GM10847 (cell line): Measurements from ENCODE around the gene GLT1D1.

Experiments
- POLR2A ChIP-seq: IDR thresholded peaks from 2 replicates; pipeline ENCODE4 v1.6.1; 2011; ENCODE audit not compliant: insufficient read length; ENCODE audit errors: extremely low read depth

The GLT1D1 gene

DNA sequence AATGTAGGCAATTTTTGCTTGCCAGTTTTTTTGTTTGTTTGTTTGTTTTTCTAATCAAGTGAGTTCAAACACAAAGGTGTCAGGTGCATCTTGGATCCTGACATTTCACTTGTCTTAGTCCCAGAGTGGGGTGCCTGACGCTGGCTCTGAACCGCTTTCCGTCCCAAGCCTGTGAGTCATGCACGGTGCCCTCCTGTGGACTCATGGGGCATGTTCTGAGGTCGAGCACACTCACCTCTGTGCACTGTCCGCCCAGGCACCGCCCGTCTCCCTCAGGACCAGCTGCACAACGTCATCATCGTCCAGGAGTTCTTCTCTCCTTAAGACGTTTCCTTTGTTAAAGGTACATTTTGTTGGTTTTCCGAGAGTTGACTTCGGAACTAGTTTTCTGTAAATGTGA lies 98.2 kb downstream of the GLT1D1 start:
- no peak for TF ChIP-seq POLR2A

GRCh38 chr12:128956755-128957154 lies 103.5 kb downstream of the GLT1D1 start:
- TF ChIP-seq POLR2A = no peak

DNA sequence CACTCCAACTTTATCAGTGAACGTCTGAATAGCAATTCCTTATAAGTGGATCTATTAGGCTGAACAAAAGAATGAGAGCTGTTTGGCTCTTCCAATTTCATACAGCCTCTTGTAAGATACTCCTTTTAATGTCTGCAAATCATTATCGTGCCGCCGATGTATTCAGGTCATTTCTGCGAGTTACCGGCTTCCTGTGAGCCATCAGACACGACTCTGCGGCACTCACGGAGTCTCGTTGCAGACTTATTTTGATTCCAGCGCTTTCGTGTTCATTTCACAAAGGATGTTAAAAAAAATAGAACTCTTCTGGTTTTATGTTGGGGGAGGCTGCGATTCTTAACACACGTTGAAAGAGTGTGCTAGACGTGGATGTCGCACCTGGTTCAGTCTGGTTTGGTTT lies 106.6 kb downstream of the GLT1D1 start:
- TF ChIP-seq POLR2A = no peak

DNA sequence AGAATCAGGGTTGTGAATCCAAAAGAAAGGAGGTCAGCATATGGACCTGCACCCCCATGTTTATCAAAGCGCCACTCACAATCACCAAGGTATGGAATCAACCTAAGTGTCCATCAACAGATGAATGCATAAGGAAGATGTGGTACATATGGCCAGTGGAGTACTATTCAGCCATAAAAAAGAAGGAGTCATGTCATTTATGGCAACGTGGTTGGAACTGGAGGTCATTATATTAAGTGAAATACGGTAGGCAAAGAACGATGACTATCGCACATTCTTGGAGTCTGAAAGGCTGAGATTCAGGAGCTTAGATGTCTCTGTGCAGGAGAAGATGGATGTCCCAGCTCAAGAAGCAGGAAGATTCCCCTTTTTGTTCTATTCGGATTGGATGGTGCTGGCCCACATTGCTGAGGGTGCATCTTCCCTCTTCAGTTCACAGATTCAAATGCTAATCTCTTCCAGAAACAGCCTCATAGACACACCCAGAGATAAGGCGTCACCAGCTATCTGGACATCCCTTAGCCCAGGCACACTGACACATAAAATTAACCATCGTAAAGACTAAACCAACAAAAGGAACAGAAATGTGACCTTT lies 108.1 kb downstream of the GLT1D1 start:
- no peak for TF ChIP-seq POLR2A

DNA sequence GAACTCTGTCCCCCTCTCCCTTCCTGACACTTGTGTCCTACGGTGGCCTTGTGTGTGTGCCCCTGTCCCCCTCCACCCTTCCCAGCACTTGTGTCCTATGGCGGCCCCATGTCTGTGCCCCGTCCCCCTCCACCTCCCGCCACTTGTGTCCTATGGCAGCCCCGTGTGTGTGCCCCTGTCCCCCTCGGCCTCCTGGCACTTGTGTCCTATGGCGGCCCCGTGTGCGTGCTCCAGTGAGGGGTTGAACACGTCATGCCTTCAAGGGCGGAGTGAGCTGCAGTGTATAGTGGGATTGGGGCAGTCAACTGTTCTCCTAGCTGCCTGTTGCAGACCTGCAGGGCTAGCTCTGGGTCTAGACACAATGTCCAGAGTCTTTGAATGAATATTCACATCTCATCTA lies 108.7 kb downstream of the GLT1D1 start:
- TF ChIP-seq POLR2A = no peak

GRCh38 chr12:128966203-128966810 lies 113.0 kb downstream of the GLT1D1 start:
- TF ChIP-seq POLR2A = no peak

- no peak for TF ChIP-seq POLR2A
These were observed 115.4 kb downstream of the GLT1D1 start for GRCh38 chr12:128968668-128969067.

DNA sequence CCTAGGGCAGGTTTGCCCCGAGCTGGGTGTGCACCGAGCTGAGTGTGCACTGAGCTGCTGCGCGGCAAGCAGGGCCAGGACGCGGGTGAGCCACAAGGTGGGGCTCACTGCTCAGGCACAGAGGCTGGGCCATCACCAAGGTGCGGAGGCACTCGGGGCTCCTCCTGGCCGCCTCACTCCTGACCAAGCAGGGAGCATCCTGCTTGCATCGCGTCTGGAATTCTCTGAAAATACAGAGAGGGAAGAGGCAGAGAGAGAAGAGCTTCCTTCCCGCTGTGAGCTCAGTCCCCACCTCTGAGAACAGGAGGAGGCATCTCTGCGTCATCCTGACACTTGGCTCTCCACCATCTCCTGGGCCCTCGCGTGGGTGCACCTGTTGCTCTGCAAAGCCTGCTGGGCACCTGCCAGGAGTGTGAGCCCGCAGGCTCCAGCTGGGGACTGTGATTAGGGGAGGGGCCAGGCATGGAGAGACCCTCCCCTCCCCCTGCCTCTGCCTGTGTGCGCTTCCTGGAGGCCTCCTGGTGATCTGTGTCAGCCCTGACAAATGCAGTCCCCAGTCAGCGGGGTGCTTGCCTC lies 116.3 kb downstream of the GLT1D1 start:
- no peak for TF ChIP-seq POLR2A

DNA sequence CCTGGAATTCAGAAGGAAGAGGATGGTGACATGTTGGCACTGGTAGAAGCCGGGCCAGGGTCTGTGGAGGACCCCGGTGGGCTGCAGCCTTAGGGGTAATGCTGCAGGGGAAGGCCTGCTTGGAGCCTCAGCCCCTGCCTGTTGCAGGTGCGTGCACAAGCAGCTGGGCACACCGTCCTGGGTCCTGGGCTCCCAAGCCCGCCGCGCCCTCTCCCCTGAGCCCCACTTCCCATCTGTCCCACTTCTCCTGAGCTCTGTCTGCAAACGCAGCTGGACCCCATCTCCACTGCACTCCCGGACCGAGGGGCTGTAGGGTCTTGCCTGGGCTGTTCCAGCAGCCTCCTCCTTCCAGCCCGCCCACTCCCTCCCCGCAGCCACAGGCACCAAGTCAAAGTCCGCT lies 116.8 kb downstream of the GLT1D1 start:
- no peak for TF ChIP-seq POLR2A

DNA sequence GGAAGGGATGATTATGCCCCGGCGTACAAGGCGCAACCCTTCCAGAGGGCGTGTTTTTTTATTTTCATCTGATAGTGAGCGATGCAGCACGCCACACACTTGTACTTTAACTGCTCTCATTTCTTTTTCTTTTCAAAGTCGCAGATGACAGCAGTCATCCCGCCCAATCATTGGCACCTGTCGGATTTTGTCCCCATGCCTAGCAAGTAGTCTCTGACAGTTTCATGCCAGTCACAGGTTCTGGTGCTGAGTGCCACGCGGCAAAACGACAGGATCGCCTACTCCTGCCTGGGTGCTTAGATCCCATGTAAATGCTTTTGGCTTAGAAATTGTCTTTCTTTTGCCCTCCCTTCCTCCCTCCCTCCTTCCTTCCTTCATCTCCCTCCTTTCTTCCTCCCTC lies 117.7 kb downstream of the GLT1D1 start:
- TF ChIP-seq POLR2A = no peak

- no peak for TF ChIP-seq POLR2A
These were observed 118.5 kb downstream of the GLT1D1 start for GRCh38 chr12:128971802-128972201.

- no peak for TF ChIP-seq POLR2A
These were observed 120.8 kb downstream of the GLT1D1 start for GRCh38 chr12:128973883-128974681.

DNA sequence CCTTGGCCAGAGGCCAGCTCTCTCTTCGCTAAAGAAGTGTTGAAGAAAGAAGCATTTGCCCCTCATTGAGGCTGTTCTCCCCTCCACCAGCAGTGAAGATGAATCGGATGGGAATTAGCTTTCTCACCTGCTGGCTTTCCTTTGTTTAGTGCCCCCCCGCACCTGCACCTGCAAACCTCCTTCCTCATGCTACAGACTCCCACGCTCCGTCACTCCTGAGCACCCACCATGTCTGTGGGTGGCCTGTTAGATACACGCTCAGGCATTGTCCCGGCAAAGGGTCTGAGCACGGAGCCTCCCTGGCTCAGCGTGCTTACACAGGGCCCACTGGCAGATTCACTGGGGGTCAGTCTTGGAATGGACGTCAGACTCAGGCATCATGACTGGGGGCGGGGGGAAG lies 121.6 kb downstream of the GLT1D1 start:
- TF ChIP-seq POLR2A = no peak

GRCh38 chr12:128976120-128976738 lies 123.0 kb downstream of the GLT1D1 start:
- TF ChIP-seq POLR2A = no peak

GRCh38 chr12:128977441-128977840 lies 124.2 kb downstream of the GLT1D1 start:
- TF ChIP-seq POLR2A = no peak

- no peak for TF ChIP-seq POLR2A
These were observed 124.8 kb downstream of the GLT1D1 start for GRCh38 chr12:128978067-128978466.
